Transverse colon (tissue), 3 donors: ENCODE measurements around the gene PAQR3.

Source experiments
- POLR2A ChIP-seq: fragments of 450-650 bp; IDR thresholded peaks from one replicate; pipeline ENCODE4 v1.6.1; 2016; ENCODE audit warnings: antibody characterized with exemption, mild to moderate bottlenecking, moderate library complexity
- TF ChIP-seq, protein P1 (sequence below), 5 experiments: fragments of 200-600 bp in 3 of 5; fragments of 450-650 bp in 2 of 5; sonication (generic) in 3 of 5; IDR thresholded peaks; 1 replicate in 2 of 5; 2 replicates in 3 of 5; pipeline ENCODE4 v1.5.1; 2016 to 2017; ENCODE audit warnings: antibody characterized with exemption in 5 of 5, inconsistent platforms in 3 of 5, mild to moderate bottlenecking in 2 of 5, moderate library complexity in 1 of 5

DNA sequence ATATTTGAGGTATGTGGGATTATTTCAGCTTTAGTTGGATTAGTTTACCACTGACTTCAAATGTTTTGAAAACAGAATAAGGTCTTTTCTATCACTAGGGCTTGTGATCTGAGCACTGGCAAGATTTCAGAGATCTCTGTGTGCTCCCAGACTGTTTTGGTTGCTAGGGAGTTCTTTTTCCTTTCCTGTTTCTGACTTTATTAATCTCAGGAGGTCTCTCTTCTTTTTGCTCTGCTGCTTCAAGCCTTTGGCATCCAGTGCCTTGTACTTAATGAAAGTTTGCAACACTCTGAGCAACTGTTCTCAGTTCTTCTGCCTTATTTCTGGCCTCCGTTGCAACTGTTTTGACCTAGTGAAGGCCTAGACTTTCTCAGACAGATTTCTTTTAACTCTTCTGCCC, 32.1 kb upstream of the PAQR3 start:
- TF ChIP-seq, protein P1, sequence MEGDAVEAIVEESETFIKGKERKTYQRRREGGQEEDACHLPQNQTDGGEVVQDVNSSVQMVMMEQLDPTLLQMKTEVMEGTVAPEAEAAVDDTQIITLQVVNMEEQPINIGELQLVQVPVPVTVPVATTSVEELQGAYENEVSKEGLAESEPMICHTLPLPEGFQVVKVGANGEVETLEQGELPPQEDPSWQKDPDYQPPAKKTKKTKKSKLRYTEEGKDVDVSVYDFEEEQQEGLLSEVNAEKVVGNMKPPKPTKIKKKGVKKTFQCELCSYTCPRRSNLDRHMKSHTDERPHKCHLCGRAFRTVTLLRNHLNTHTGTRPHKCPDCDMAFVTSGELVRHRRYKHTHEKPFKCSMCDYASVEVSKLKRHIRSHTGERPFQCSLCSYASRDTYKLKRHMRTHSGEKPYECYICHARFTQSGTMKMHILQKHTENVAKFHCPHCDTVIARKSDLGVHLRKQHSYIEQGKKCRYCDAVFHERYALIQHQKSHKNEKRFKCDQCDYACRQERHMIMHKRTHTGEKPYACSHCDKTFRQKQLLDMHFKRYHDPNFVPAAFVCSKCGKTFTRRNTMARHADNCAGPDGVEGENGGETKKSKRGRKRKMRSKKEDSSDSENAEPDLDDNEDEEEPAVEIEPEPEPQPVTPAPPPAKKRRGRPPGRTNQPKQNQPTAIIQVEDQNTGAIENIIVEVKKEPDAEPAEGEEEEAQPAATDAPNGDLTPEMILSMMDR (IDR thresholded peaks at IDR 0.05), result no peak
- no peak for TF ChIP-seq POLR2A
